Mammary epithelial cell (primary cell): ENCODE results near the gene NTN1.

Experiments
- CTCF ChIP-seq, 2 donors: IDR thresholded peaks in 1 of 2; conservative IDR thresholded peaks in 1 of 2; 2 replicates each; pipeline ENCODE4 v1.5.1; 2011 to 2012; ENCODE audit warnings: inconsistent platforms in 2 of 2, low read length in 2 of 2, mild to moderate bottlenecking in 2 of 2, control low read depth in 1 of 2, low read depth in 1 of 2; ENCODE audit not compliant: insufficient read depth in 1 of 2; ENCODE audit errors: extremely low read depth in 1 of 2
- EZH2 ChIP-seq: IDR thresholded peaks from 2 replicates; pipeline ENCODE4 v1.6.1; 2012; ENCODE audit warnings: low read length, inconsistent platforms, borderline replicate concordance

DNA sequence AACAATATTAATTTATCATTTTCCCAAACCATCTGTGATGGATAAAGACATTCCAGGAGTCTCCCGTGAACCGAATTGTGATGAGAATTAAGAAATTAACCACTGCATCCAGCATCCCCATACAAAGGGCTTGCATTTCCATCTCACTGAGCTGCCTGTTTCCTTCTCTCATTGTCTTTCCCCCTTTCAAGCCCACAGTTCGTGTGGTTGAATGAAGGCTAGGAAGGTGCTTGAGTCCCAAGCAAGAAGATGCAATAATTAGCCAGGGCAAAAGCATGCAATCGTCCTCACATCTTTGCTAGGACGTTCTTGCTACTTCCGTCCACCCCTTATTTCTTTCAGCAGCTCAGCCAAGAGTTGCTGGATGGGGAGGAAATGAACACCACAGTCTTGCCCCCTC is 146.1 kb downstream of the NTN1 start:
- TF ChIP-seq CTCF (conservative IDR thresholded peaks at IDR 0.05 in 1 of 2, IDR thresholded peaks at IDR 0.05 in 1 of 2; ENCODE audit: extremely low read depth in 1 of 2, insufficient read depth in 1 of 2, low read depth in 1 of 2, low read length in 2 of 2) (no peak), EZH2 (no peak)
